Posterior vena cava (tissue), 2 donors: Measurements from ENCODE around the gene SAV1. TPM values are rescaled to one million over a fixed set of nuclear protein-coding genes. Genes with fewer than 3 reads are reported as not detected.
"Not testable (repeated sequence)": the region's sequence is repeated elsewhere in the genome, so short reads cannot be mapped to it uniquely, and the experiment has no call there.

Experiments used
- DNase-seq: peaks from one replicate; pipeline ENCODE4 v3.0.0-alpha.2; 2020; ENCODE audit warnings: low spot score
- intact Hi-C, 2 donors: fragments of 100-400 bp; cut with DNase I; formaldehyde crosslinking; loops; one replicate each; pipeline versions ENCODE4 v1.14.1 to v1.14.2; 2022 to 2023
- total RNA-seq, 2 donors: library from RNA; stranded (reverse); fragmentation: NEBNext Ultra II Directional; extraction: Animal tissue kit (Norgen Biotek cat#: 25700); gene quantifications; one replicate each; pipeline ENCODE4 v1.2.1, GENCODE V29; 2021
- donor health status: DM: yes; HTN: yes; CAD: no.
- donor health status: DM: yes; HTN: yes; CAD: no.

The SAV1 gene
- total RNA-seq, 2 donors from 2014 or later = 29.6 to 32.9 TPM

GRCh38 chr14:50668826-50669143 is 679 bp upstream of the SAV1 start:
- intact Hi-C loops = no loop called here
- no peak for DNase-seq

GRCh38 chr14:50667684-50667995 is 466 bp downstream of the SAV1 start:
- no peak for DNase-seq
- intact Hi-C loops = no loop called here

- DNase-seq = no peak
- intact Hi-C loops = no loop called here
Measured at GRCh38 chr14:50666772-50667683, 1.1 kb downstream of the SAV1 start.

- DNase-seq, intact Hi-C loops: not testable (repeated sequence)
Measured at GRCh38 chr14:50665300-50665699, 2.8 kb downstream of the SAV1 start.

- DNase-seq, intact Hi-C loops: not testable (repeated sequence)
Measured at GRCh38 chr14:50664579-50664978, 3.5 kb downstream of the SAV1 start.

- intact Hi-C loops = no loop called here
- DNase-seq = no peak
Measured at GRCh38 chr14:50659327-50659974, 8.7 kb downstream of the SAV1 start.

GRCh38 chr14:50658203-50658602 is 9.9 kb downstream of the SAV1 start:
- intact Hi-C loops = no loop called here
- no peak for DNase-seq

- intact Hi-C loops = no loop called here
Measured at GRCh38 chr14:50657753-50658152, 10.4 kb downstream of the SAV1 start.

GRCh38 chr14:50656776-50657175 is 11.3 kb downstream of the SAV1 start:
- intact Hi-C loops = no loop called here
- DNase-seq = no peak

More at GRCh38 chr14:50657753-50658152, 10.4 kb downstream of the SAV1 start:
- no peak for DNase-seq

- no peak for DNase-seq
- intact Hi-C loops = no loop called here
Measured at GRCh38 chr14:50649691-50650090, 18.4 kb downstream of the SAV1 start.

- intact Hi-C loops = no loop called here
- no peak for DNase-seq
Measured at GRCh38 chr14:50647753-50648152, 20.4 kb downstream of the SAV1 start.

- DNase-seq = no peak
- intact Hi-C loops = no loop called here
Measured at GRCh38 chr14:50647282-50647681, 20.8 kb downstream of the SAV1 start.

- intact Hi-C loops = no loop called here
- no peak for DNase-seq
Measured at GRCh38 chr14:50635141-50635540, 33.0 kb downstream of the SAV1 start.

- intact Hi-C loops = no loop called here
- DNase-seq = no peak
Measured at GRCh38 chr14:50633954-50634353, 34.2 kb downstream of the SAV1 start.

- intact Hi-C loops = no loop called here
- no peak for DNase-seq
Measured at GRCh38 chr14:50631408-50631821, 36.7 kb downstream of the SAV1 start.

- intact Hi-C loops, DNase-seq: not testable (repeated sequence)
Measured at GRCh38 chr14:50624947-50625346, 43.2 kb downstream of the SAV1 start.

- DNase-seq = no peak
- intact Hi-C loops = no loop called here
Measured at GRCh38 chr14:50624447-50624846, 43.7 kb downstream of the SAV1 start.

- DNase-seq = no peak
- intact Hi-C loops = no loop called here
Measured at GRCh38 chr14:50622978-50623377, 45.1 kb downstream of the SAV1 start.

- no peak for DNase-seq
- intact Hi-C loops = no loop called here
Measured at GRCh38 chr14:50620341-50620740, 47.8 kb downstream of the SAV1 start.

- DNase-seq = no peak
- intact Hi-C loops = no loop called here
Measured at GRCh38 chr14:50619569-50620141, 48.5 kb downstream of the SAV1 start.

- intact Hi-C loops = no loop called here
- DNase-seq = no peak
Measured at GRCh38 chr14:50616275-50616674, 51.8 kb downstream of the SAV1 start.
